Left ventricle myocardium inferior (tissue), 1 donor: Measurements from ENCODE around the gene PROB1. TPM values are rescaled to one million over a fixed set of nuclear protein-coding genes. Genes with fewer than 3 reads are reported as not detected.
"Not testable (repeated sequence)": the region's sequence is repeated elsewhere in the genome, so short reads cannot be mapped to it uniquely, and the experiment has no call there.

ENCODE experiments used
- DNase-seq: peaks from one replicate; pipeline ENCODE4 v3.0.0-alpha.2; 2020
- H3K27ac ChIP-seq: fragments of 200-600 bp; replicated peaks from 2 replicates; pipeline ENCODE4 v1.8.0; 2021
- H3K27me3 ChIP-seq: fragments of 200-600 bp; 2 replicates; pipeline ENCODE4 v1.8.0; 2021; ENCODE audit warnings: low read depth
- H3K36me3 ChIP-seq: fragments of 200-600 bp; 2 replicates; pipeline ENCODE4 v1.8.0; 2021
- H3K4me1 ChIP-seq: fragments of 200-600 bp; 2 replicates; pipeline ENCODE4 v1.8.0; 2021
- H3K4me3 ChIP-seq: fragments of 200-600 bp; 2 replicates; pipeline ENCODE4 v1.8.0; 2021; ENCODE audit warnings: mild to moderate bottlenecking, moderate library complexity
- H3K9me3 ChIP-seq: fragments of 200-600 bp; replicated peaks from 2 replicates; pipeline ENCODE4 v1.8.0; 2021
- CTCF ChIP-seq: fragments of 200-600 bp; IDR thresholded peaks from 2 replicates; pipeline ENCODE4 v1.8.0; 2021; ENCODE audit warnings: antibody characterized with exemption, mild to moderate bottlenecking, borderline replicate concordance
- intact Hi-C: fragments of 100-400 bp; cut with micrococcal nuclease; formaldehyde crosslinking; loops from one replicate; pipeline ENCODE4 v1.11.0; 2022
- total RNA-seq: library from RNA; stranded (reverse); fragmentation: NEBNext Ultra II Directional; extraction: Animal tissue kit (Norgen Biotek cat#: 25700); gene quantifications from one replicate; pipeline ENCODE4 v1.2.1, GENCODE V29; 2021
- donor health status: DM: no; HTN: yes; CAD: no; lungs with severe emphysema.

Gene PROB1
- total RNA-seq, 1 donor from 2014 or later, result 46.3 TPM

DNA sequence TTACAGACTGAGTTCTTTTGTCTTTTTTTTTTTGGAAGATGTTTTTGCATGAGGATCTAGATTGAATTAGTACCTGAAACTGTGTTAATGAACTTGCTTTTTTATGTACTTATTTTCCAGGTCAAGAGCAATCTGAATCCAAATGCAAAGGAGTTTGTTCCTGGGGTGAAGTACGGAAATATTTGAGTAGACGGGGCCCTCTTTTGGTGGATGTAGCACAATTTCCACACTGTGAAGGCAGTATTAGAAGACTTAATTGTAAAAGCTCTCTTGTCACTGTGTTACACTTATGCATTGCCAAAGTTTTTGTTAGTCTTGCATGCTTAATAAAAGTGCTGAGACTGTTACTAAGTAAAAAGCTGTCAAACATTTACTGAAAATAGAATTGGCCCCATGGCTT is 26.3 kb downstream of the PROB1 start:
- no peak for TF ChIP-seq CTCF
- intact Hi-C loops, result no loop called here
- H3K36me3 ChIP-seq, result peaks cover 88% of the 10 kb centered on the region
- no peaks in the 10 kb centered on the region for H3K9me3 ChIP-seq
- no peaks in the 10 kb centered on the region for H3K27me3 ChIP-seq
- H3K27ac ChIP-seq, result peak overlapping the region; percentile 28
- peaks cover 42% of the 10 kb centered on the region for H3K4me1 ChIP-seq
- H3K4me3 ChIP-seq, result no peak overlapping the region
- DNase-seq, result no peak

DNA sequence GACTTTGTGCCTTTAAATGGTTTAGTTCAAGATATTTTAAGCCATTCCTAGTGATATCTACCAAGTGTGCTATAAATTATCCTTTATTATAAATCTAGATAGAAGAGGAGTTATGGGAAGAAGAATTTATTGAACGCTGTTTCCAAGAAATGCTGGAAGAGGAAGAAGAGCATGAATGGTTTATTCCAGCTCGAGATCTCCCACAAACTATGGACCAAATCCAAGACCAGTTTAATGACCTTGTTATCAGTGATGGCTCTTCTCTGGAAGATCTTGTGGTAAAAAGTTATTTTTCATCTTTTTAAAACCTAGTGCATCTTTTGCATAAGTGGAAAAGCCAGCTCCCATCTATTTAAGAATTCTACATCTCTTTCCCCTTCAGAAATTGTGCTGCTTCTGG is 30.4 kb downstream of the PROB1 start:
- Histone ChIP-seq H3K9me3 (no peaks in the 10 kb centered on the region), H3K4me1 (peaks cover 29% of the 10 kb centered on the region), H3K27me3 (no peaks in the 10 kb centered on the region), H3K36me3 (peaks cover 61% of the 10 kb centered on the region), H3K4me3 (no peak overlapping the region), H3K27ac (no peak overlapping the region)
- no peak for DNase-seq
- no peak for TF ChIP-seq CTCF
- intact Hi-C loops, result no loop called here

- Histone ChIP-seq H3K4me3 (no peak overlapping the region), H3K27me3 (no peaks in the 10 kb centered on the region), H3K27ac (no peak overlapping the region), H3K4me1 (peaks cover 28% of the 10 kb centered on the region), H3K36me3 (peaks cover 57% of the 10 kb centered on the region), H3K9me3 (no peaks in the 10 kb centered on the region)
- intact Hi-C loops, result no loop called here
- DNase-seq, result no peak
- no peak for TF ChIP-seq CTCF
These were observed 31.0 kb downstream of the PROB1 start for GRCh38 chr5:139363937-139364336.

- Histone ChIP-seq H3K27me3 (no peaks in the 10 kb centered on the region), H3K4me1 (peaks cover 29% of the 10 kb centered on the region), H3K4me3 (no peak overlapping the region), H3K36me3 (peaks cover 38% of the 10 kb centered on the region), H3K9me3 (no peaks in the 10 kb centered on the region), H3K27ac (no peak overlapping the region)
- intact Hi-C loops, result no loop called here
- no peak for TF ChIP-seq CTCF
- DNase-seq, result no peak
These were observed 33.0 kb downstream of the PROB1 start for GRCh38 chr5:139361835-139362429.

DNA sequence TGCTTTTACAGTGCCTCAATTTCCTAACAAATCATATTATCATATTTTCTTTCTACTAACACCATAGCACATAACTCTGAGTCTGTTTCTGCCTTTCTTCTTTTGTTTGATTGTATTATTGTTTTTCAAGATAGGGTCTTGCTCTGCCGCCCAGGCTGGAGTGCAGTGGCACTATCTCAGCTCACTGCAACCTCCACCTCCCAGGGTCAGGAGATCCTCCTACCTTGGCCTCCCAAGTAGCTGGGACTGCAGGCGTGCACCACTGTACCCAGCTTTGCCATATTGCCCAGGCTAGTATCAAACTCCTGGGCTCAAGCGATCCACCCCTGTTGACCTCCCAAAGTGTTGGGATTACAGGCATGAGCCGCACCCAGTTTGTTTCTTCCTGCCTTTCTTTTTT is 34.5 kb downstream of the PROB1 start:
- Histone ChIP-seq H3K4me3 (no peak overlapping the region), H3K4me1 (peaks cover 36% of the 10 kb centered on the region), H3K27ac (no peak overlapping the region), H3K36me3 (peaks cover 23% of the 10 kb centered on the region), H3K27me3 (no peaks in the 10 kb centered on the region), H3K9me3 (no peaks in the 10 kb centered on the region)
- intact Hi-C loops, result no loop called here
- no peak for TF ChIP-seq CTCF
- no peak for DNase-seq

DNA sequence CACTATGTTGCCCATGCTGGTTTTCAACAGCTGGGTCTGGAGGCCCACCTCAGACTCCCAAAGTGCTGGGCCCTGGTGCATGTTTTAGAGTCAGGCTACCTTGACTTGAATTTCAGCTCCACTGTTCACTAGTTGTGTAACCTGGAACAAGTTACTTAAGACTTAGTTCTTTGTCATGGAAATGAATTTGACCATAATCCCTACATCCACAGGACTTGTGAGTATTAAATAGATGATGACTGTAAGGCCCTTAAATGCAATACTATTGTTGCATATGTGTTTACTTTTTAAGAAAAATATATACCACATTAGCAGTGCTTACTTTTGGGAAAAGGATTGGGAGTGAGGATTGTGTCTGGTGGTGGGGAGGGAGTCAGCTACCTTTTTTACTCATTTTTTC is 36.8 kb downstream of the PROB1 start:
- Histone ChIP-seq H3K4me3 (no peak overlapping the region), H3K27ac (no peak overlapping the region), H3K9me3 (no peaks in the 10 kb centered on the region), H3K36me3 (peaks cover 6% of the 10 kb centered on the region), H3K4me1 (peaks cover 42% of the 10 kb centered on the region), H3K27me3 (no peaks in the 10 kb centered on the region)
- no peak for TF ChIP-seq CTCF
- intact Hi-C loops, result no loop called here
- no peak for DNase-seq

DNA sequence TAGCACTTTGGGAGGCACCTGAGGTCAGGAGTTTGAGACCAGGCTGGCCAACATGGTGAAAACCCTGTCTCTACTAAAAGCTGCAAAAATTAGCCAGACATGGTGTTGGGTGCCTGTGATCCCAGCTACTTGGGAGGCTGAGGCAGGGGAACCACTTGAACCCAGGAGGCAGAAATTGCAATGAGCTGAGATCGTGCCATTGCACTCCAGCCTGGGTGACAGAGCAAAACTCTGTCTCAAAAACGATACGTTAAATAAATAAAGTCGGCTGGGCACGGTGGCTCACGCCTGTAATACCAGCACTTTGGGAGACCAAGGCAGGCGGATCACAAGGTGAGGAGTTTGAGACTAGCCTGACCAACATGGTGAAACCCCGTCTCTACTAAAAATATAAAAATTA is 39.0 kb downstream of the PROB1 start:
- intact Hi-C loops, H3K27me3 ChIP-seq, H3K9me3 ChIP-seq, H3K4me3 ChIP-seq, H3K36me3 ChIP-seq, H3K27ac ChIP-seq, DNase-seq: not testable (repeated sequence)
- H3K4me1 ChIP-seq, result peaks cover 63% of the 10 kb centered on the region
